Left ventricle myocardium inferior (tissue), 1 donor: ENCODE results near the gene TOM1L2. TPM values are rescaled to one million over a fixed set of nuclear protein-coding genes. Genes with fewer than 3 reads are reported as not detected.

Source experiments
- DNase-seq: peaks from one replicate; pipeline ENCODE4 v3.0.0-alpha.2; 2020
- H3K27ac ChIP-seq: fragments of 200-600 bp; replicated peaks from 2 replicates; pipeline ENCODE4 v1.8.0; 2021
- H3K27me3 ChIP-seq: fragments of 200-600 bp; 2 replicates; pipeline ENCODE4 v1.8.0; 2021; ENCODE audit warnings: low read depth
- H3K36me3 ChIP-seq: fragments of 200-600 bp; 2 replicates; pipeline ENCODE4 v1.8.0; 2021
- H3K4me1 ChIP-seq: fragments of 200-600 bp; 2 replicates; pipeline ENCODE4 v1.8.0; 2021
- H3K4me3 ChIP-seq: fragments of 200-600 bp; 2 replicates; pipeline ENCODE4 v1.8.0; 2021; ENCODE audit warnings: mild to moderate bottlenecking, moderate library complexity
- H3K9me3 ChIP-seq: fragments of 200-600 bp; replicated peaks from 2 replicates; pipeline ENCODE4 v1.8.0; 2021
- CTCF ChIP-seq: fragments of 200-600 bp; IDR thresholded peaks from 2 replicates; pipeline ENCODE4 v1.8.0; 2021; ENCODE audit warnings: antibody characterized with exemption, mild to moderate bottlenecking, borderline replicate concordance
- intact Hi-C: fragments of 100-400 bp; cut with micrococcal nuclease; formaldehyde crosslinking; loops from one replicate; pipeline ENCODE4 v1.11.0; 2022
- total RNA-seq: library from RNA; stranded (reverse); fragmentation: NEBNext Ultra II Directional; extraction: Animal tissue kit (Norgen Biotek cat#: 25700); gene quantifications from one replicate; pipeline ENCODE4 v1.2.1, GENCODE V29; 2021
- donor health status: DM: no; HTN: yes; CAD: no; lungs with severe emphysema.

TOM1L2 gene
- total RNA-seq, 1 donor from 2014 or later, result 284 TPM

GRCh38 chr17:17814162-17815061 is 157.8 kb downstream of the TOM1L2 start:
- peaks cover 61% of the 10 kb centered on the region for H3K36me3 ChIP-seq
- peak overlapping the region; percentile 41 for H3K4me3 ChIP-seq
- TF ChIP-seq CTCF, result no peak
- DNase-seq, result no peak
- no peaks in the 10 kb centered on the region for H3K9me3 ChIP-seq
- H3K27ac ChIP-seq, result peak overlapping the region; percentile 85
- H3K4me1 ChIP-seq, result peaks cover 98% of the 10 kb centered on the region
- no peaks in the 10 kb centered on the region for H3K27me3 ChIP-seq
- intact Hi-C loops, result loop anchor here (5.0 kb wide), 1 partner anchor 103 kb away; no protein-coding TSS in a partner anchor

GRCh38 chr17:17813725-17814095 is 158.5 kb downstream of the TOM1L2 start:
- Histone ChIP-seq H3K27ac (peak overlapping the region; percentile 85), H3K27me3 (no peaks in the 10 kb centered on the region), H3K9me3 (no peaks in the 10 kb centered on the region), H3K4me1 (peaks cover 95% of the 10 kb centered on the region), H3K4me3 (no peak overlapping the region), H3K36me3 (peaks cover 54% of the 10 kb centered on the region)
- no peak for TF ChIP-seq CTCF
- DNase-seq, result no peak
- intact Hi-C loops, result loop anchor here (2.0 to 5.0 kb wide), 2 partner anchors 47 to 104 kb away; no protein-coding TSS in a partner anchor

GRCh38 chr17:17813055-17813724 is 159.0 kb downstream of the TOM1L2 start:
- intact Hi-C loops, result loop anchor here (2.0 to 5.0 kb wide), 2 partner anchors 48 to 104 kb away; no protein-coding TSS in a partner anchor
- peak overlapping the region; percentile 34 for H3K27ac ChIP-seq

GRCh38 chr17:17812211-17813054 is 159.8 kb downstream of the TOM1L2 start:
- peaks cover 47% of the 10 kb centered on the region for H3K36me3 ChIP-seq
- H3K4me1 ChIP-seq, result peaks cover 89% of the 10 kb centered on the region
- no peak overlapping the region for H3K4me3 ChIP-seq
- peak; percentile 79 for DNase-seq
- TF ChIP-seq CTCF, result peak; percentile 100
- peak overlapping the region; percentile 34 for H3K27ac ChIP-seq
- intact Hi-C loops, result loop anchor here (2.0 to 5.0 kb wide), 2 partner anchors 48 to 105 kb away; no protein-coding TSS in a partner anchor
- H3K27me3 ChIP-seq, result no peaks in the 10 kb centered on the region
- H3K9me3 ChIP-seq, result no peaks in the 10 kb centered on the region

More at GRCh38 chr17:17813055-17813724, 159.0 kb downstream of the TOM1L2 start:
- H3K4me1 ChIP-seq, result peaks cover 90% of the 10 kb centered on the region
- no peaks in the 10 kb centered on the region for H3K9me3 ChIP-seq
- no peak for TF ChIP-seq CTCF
- peaks cover 49% of the 10 kb centered on the region for H3K36me3 ChIP-seq
- H3K27me3 ChIP-seq, result no peaks in the 10 kb centered on the region
- DNase-seq, result no peak
- H3K4me3 ChIP-seq, result no peak overlapping the region
